Dedifferentiated amniotic fluid mesenchymal stem cell (primary cell): ENCODE results near the gene ANGPTL2.

Experiments
- DNase-seq: peaks from one replicate; pipeline ENCODE4 v3.0.0-alpha.2; 2016; ENCODE audit errors: extremely low spot score

The ANGPTL2 gene

GRCh38 chr9:127050591-127051001, 71.8 kb downstream of the ANGPTL2 start:
- DNase-seq, result no peak

- no peak for DNase-seq
Observed at GRCh38 chr9:127050152-127050551, 72.3 kb downstream of the ANGPTL2 start.

GRCh38 chr9:127049581-127049980, 72.9 kb downstream of the ANGPTL2 start:
- DNase-seq, result no peak

DNA sequence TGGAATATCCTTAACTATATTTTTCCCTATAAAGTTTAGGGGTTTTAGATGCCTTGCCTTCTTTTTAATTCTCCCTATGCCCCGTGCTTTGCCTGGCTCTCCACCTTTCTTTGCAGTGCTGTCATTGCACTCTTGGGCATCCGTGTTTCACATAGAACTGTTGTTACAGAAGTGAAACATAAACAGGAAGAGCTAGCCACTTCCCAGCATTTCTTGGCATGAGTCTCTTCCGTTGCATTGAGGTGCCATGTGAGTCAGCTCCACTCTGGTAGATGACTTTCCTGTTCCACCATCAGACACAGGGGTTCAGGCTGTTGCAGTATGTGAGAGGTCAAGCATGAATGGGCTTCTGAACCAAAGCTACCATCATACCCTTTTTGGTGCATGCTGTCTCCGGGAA, 73.4 kb downstream of the ANGPTL2 start:
- peak; percentile 63 for DNase-seq

- DNase-seq, result no peak
Observed at GRCh38 chr9:127047971-127048370, 74.5 kb downstream of the ANGPTL2 start.

- no peak for DNase-seq
Observed at GRCh38 chr9:127045148-127045547, 77.3 kb downstream of the ANGPTL2 start.

DNA sequence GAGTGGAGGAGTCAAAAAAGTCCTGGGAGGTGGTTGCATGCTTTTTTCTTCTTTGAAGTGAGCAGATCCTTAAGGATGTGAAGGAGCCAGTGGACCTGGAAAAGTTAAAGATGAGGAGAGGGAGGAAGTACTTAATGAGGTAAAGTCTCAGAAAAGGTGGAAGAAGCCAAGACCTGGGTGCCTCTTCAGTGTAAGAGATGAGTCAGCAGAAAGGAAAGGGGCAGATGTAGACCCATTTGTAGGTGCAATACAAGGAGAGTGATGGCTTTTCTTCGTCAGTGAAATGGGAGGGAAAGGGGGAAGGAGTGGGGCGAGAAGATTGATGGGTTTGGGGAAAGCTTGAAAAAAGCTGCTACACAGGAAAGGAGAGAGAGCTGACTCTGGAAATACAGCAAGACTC, 82.9 kb downstream of the ANGPTL2 start:
- no peak for DNase-seq

DNA sequence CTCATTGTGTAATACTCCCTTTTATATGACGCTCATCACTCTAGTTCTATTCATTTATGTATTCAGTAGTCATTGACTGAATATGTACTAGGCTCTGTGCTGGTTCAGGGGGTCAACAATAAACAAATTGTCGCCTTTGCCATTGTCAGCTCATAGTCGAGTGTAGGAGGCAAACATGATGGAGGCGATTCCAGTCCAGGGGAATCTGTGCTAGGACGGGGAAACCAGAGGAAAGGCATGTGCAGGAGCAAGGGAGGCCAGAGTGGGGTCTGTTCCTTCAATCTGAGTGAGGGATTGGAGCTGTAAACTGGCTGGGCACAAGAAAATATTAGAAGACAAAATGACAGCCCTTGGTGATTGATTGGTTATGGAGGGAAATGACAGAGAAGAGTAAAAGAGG, 83.9 kb downstream of the ANGPTL2 start:
- DNase-seq, result no peak
